ENCODE results near the gene ULBP2.

ULBP2 gene

DNA sequence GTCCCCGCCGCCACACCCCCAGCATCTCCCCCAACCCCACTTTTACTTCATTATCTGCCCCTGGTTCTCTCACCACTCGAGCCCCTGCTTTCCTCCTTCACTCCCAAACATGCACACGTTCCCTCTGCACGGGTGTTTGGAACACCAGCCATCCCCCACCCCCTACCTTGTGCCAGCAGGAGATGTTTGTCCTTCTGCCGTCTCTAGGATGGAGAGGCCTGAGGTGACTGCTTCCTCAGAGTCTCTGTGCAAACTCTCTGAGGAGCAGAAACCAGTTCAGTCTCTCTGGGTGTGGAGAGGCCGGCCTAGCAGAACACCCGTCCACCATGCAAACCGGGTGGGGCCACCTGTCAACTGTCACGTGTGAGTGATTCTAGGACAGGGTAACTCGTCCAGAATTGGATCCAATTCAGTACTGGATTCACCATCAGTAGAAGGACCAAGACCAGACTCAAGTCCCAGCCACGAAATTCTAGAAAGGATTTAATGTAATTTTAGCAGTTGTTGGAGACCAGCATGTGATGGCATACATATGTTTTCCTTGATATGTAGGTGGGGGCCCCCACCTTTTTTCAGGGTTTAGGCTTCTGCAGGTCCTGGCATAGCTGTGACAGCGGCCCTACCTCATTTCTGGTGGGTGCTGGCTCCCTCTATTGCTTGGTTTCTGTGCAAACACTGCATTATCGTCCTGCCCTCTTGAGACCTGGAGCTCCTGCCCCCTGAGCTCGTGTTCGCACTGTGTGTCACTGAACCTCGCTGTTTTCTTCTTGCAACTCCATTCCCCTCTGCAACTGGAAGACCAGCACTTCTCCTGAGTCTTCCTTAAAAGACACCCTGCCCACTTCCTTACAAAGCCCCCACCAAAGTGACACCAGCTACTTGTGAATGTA is 43.7 kb upstream of the ULBP2 start, which contains the start of gene RAET1E:
Gene RAET1E (minus strand): TSS at position 259 of the 890 bp plus-strand sequence. CDS start 7,212 bp downstream, outside the sequence.
- H3K27me3 ChIP-seq (replicated peaks) = no peaks in the 10 kb centered on the region
- in situ Hi-C loops (cut with HindIII; ENCODE audit: low pct_ligation_motif_present, low sequenced_read_pairs) = no loop called here
- DNase-seq = no peak
- H3K36me3 ChIP-seq (replicated peaks) = no peaks in the 10 kb centered on the region
- peak within 1 kb of the TSS; percentile 11 for H3K27ac ChIP-seq
- H3K4me3 ChIP-seq (ENCODE audit: low read depth, low read length) = no peak within 1 kb of the TSS
- TF ChIP-seq, protein P1, sequence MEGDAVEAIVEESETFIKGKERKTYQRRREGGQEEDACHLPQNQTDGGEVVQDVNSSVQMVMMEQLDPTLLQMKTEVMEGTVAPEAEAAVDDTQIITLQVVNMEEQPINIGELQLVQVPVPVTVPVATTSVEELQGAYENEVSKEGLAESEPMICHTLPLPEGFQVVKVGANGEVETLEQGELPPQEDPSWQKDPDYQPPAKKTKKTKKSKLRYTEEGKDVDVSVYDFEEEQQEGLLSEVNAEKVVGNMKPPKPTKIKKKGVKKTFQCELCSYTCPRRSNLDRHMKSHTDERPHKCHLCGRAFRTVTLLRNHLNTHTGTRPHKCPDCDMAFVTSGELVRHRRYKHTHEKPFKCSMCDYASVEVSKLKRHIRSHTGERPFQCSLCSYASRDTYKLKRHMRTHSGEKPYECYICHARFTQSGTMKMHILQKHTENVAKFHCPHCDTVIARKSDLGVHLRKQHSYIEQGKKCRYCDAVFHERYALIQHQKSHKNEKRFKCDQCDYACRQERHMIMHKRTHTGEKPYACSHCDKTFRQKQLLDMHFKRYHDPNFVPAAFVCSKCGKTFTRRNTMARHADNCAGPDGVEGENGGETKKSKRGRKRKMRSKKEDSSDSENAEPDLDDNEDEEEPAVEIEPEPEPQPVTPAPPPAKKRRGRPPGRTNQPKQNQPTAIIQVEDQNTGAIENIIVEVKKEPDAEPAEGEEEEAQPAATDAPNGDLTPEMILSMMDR (IDR thresholded peaks at IDR 0.05; ENCODE audit: low read depth, low read length, missing control alignments) = peak; percentile 8

DNA sequence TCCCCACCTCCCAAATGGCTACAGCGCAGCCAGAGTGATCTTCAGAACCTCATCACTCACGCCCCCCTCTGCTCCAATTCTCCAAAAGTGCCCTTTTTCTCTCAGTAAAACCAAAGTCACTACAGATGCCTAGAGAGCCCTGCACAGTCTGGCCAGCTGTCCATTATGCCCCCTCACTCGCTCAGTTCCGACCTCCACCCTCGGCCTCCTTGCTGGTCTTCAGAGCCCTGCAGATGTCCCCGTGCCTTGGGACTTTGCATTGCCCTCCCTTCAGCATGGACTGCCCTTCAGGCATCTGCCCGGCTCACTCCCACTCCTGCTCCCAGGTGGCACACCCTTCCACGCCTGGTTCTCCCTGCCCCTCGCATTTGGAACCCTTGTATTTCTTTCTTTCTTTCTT is 42.8 kb upstream of the ULBP2 start:
- TF ChIP-seq, protein P1 (IDR thresholded peaks at IDR 0.05; ENCODE audit: low read depth, low read length, missing control alignments) = no peak
- Histone ChIP-seq H3K27me3 (replicated peaks) (no peaks in the 10 kb centered on the region), H3K4me3 (ENCODE audit: low read depth, low read length) (no peak overlapping the region), H3K36me3 (replicated peaks) (no peaks in the 10 kb centered on the region), H3K27ac (no peak overlapping the region)
- in situ Hi-C loops (cut with HindIII; ENCODE audit: low pct_ligation_motif_present, low sequenced_read_pairs) = no loop called here
- no peak for DNase-seq

DNA sequence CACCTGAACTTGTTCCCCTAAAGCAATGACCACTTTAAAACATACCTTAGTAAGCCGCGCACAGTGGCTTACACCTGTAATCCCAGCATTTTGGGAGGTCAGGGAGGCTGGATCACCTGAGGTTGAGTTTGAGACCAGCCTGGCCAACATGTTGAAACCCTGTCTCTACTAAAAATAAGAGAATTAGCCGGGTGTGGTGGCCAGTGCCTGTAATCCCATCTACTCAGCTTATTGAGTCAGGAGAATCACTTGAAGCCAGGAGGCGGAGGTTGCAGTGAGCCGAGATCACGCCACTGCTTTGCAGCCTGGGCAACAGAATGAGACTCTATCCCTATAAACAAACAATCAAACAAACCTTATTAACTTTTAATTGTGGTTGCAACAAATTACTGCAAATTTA is 42.3 kb upstream of the ULBP2 start:
- H3K27me3 ChIP-seq (replicated peaks) = no peaks in the 10 kb centered on the region
- DNase-seq = no peak
- TF ChIP-seq, protein P1 (IDR thresholded peaks at IDR 0.05; ENCODE audit: low read depth, low read length, missing control alignments) = no peak
- H3K27ac ChIP-seq = no peak overlapping the region
- in situ Hi-C loops (cut with HindIII; ENCODE audit: low pct_ligation_motif_present, low sequenced_read_pairs) = no loop called here
- no peak overlapping the region for H3K4me3 ChIP-seq (ENCODE audit: low read depth, low read length)
- no peaks in the 10 kb centered on the region for H3K36me3 ChIP-seq (replicated peaks)

DNA sequence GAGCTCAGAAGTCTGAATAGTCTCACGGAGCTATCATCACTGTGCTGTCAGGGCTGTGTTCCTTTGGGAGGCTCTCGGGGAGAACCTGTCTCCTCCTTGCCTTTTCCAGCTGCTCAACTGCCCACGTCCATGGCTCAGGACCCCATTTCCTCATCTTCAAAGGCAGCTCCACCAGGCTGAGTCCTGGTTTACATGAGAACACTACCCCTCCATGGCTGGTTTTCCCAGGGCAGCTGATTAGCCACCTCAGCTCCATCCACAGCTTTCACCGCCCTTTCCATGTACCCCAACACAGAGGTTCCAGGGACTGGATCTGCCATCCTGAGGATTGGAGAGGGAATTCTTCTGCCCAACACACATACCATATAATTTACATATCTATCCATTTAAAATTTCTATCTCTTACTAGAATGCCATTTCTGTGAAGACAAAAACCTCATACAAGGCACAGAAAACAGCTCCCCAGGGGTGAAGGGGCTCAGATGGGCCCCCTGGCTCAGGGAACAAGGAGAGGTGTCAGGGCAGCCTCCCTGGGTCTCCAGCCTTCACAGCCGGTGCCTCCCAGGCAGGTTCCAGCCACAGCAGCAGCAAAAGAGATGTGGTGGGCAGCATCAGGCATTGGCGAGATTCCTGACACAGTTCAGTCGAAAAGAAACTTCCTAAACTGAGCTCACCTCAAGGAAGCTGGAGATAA is 41.7 kb upstream of the ULBP2 start:
- H3K4me3 ChIP-seq (ENCODE audit: low read depth, low read length) = no peak overlapping the region
- in situ Hi-C loops (cut with HindIII; ENCODE audit: low pct_ligation_motif_present, low sequenced_read_pairs) = no loop called here
- H3K27me3 ChIP-seq (replicated peaks) = no peaks in the 10 kb centered on the region
- no peaks in the 10 kb centered on the region for H3K36me3 ChIP-seq (replicated peaks)
- TF ChIP-seq, protein P1 (IDR thresholded peaks at IDR 0.05; ENCODE audit: low read depth, low read length, missing control alignments) = no peak
- no peak for DNase-seq
- no peak overlapping the region for H3K27ac ChIP-seq

DNA sequence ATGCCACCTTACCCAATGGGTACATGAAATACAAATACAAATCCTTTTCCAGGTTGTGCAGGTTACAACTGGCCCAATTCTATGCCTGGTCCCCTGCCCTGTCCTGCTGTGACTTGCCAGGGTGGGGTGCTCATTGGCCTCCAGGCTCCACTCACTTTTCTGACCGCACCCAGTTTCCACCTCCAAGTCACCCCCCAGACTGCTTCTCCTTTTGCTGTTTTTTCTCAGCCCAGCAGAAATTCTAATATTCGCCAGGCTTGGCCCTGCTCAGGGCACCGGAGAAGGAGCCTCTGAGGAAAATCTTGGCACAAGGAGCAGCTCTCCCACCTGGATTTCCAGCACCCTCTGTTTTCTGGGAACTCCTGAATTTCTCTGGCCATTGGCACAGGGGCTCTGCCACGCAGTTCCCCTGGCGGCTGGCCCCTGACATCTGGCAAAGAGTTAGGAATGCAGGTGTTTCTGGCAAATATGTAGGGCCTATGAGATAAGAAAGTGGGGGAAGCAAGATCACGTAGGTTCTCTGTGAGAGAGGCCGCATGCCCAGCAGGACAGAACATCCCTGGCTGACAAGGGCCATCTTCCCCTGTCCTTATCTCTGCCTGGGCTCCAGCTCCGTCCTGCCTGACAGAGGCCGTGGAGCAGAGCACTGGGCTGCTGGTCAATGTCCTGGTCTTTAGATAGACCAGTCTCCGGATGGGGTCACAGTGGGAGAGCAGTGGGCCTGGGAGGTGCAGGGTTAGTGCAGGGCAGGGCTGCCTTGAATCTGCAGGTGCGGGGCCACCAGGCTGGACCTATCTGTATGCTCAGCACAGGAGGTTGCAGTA is 41.0 kb upstream of the ULBP2 start:
- no peak overlapping the region for H3K27ac ChIP-seq
- no peaks in the 10 kb centered on the region for H3K27me3 ChIP-seq (replicated peaks)
- no peaks in the 10 kb centered on the region for H3K36me3 ChIP-seq (replicated peaks)
- in situ Hi-C loops (cut with HindIII; ENCODE audit: low pct_ligation_motif_present, low sequenced_read_pairs) = no loop called here
- no peak overlapping the region for H3K4me3 ChIP-seq (ENCODE audit: low read depth, low read length)
- TF ChIP-seq, protein P1 (IDR thresholded peaks at IDR 0.05; ENCODE audit: low read depth, low read length, missing control alignments) = no peak
- no peak for DNase-seq

Measured in brain microvascular endothelial cell (primary cell).